ENCODE data around the gene FOXP1. TPM values are rescaled to one million over a fixed set of nuclear protein-coding genes. Genes with fewer than 3 reads are reported as not detected.

The FOXP1 gene
- total RNA-seq, 2 experiments from 2014 or later: 493 to 508 TPM

DNA sequence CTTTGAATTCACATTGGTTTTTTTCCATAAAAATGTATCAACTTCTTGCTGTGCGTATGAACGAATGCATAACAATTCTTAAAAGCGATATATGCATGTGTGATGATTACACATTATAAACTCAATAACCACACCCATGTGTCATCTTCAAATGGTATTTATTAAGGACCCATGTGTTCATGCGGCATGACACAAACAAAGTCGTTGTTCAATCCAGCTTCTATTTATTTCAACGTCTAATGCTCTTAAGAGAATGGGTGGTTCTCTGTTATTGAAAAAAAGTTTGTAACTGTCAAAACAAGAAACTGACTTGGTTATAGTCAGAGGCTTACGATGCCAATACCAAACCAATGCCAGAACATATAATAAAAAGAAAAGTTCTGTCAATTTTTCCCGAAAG, 195.9 kb downstream of the FOXP1 start:
- no peaks in the 10 kb centered on the region for H3K9me3 Mint-ChIP-seq
- no peak overlapping the region for H3K4me3 Mint-ChIP-seq
- peaks cover 91% of the 10 kb centered on the region for H3K4me1 Mint-ChIP-seq (ENCODE audit: low read depth)
- peak overlapping the region; percentile 100 for H3K27ac Mint-ChIP-seq
- Histone ChIP-seq H3K27me3 (ENCODE audit: control insufficient read depth in 1 of 2, insufficient read depth in 2 of 2, low read length in 2 of 2) (no peaks in the 10 kb centered on the region), H3K36me3 (ENCODE audit: insufficient read depth, low read length) (no peaks in the 10 kb centered on the region), H3K27ac (ENCODE audit: low read depth in 1 of 2, low read length in 2 of 2) (no peak overlapping the region), H3K9me3 (ENCODE audit: control insufficient read depth in 1 of 2, insufficient read depth in 1 of 2, low read length in 2 of 2) (no peaks in the 10 kb centered on the region), H3K4me3 (ENCODE audit: low read length) (no peak overlapping the region), H3K4me1 (ENCODE audit: insufficient read depth, low read length) (peaks cover 43% of the 10 kb centered on the region)
- H3K27me3 Mint-ChIP-seq: no peaks in the 10 kb centered on the region
- ATAC-seq (ENCODE audit: poor library complexity): no peak
- CTCF ChIA-PET: interaction anchor here (0.9 kb wide), 1 partner anchor 12 kb away, joined by 3 read pairs; no protein-coding TSS in a partner anchor
- POLR2A ChIA-PET: interaction anchor here (1.3 kb wide), 1 partner anchor 10 kb away, joined by 6 read pairs; no protein-coding TSS in a partner anchor
- no peak for DNase-seq
- intact Hi-C loops (cut with DNase I, micrococcal nuclease): loop anchor here in 1 of 2 experiments (5.0 kb wide), 1 partner anchor 50 kb away; no protein-coding TSS in a partner anchor
- TF ChIP-seq, protein P1, sequence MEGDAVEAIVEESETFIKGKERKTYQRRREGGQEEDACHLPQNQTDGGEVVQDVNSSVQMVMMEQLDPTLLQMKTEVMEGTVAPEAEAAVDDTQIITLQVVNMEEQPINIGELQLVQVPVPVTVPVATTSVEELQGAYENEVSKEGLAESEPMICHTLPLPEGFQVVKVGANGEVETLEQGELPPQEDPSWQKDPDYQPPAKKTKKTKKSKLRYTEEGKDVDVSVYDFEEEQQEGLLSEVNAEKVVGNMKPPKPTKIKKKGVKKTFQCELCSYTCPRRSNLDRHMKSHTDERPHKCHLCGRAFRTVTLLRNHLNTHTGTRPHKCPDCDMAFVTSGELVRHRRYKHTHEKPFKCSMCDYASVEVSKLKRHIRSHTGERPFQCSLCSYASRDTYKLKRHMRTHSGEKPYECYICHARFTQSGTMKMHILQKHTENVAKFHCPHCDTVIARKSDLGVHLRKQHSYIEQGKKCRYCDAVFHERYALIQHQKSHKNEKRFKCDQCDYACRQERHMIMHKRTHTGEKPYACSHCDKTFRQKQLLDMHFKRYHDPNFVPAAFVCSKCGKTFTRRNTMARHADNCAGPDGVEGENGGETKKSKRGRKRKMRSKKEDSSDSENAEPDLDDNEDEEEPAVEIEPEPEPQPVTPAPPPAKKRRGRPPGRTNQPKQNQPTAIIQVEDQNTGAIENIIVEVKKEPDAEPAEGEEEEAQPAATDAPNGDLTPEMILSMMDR (IDR thresholded peaks at IDR 0.05): no peak
- H3K36me3 Mint-ChIP-seq (ENCODE audit: low read depth): peaks cover 30% of the 10 kb centered on the region

DNA sequence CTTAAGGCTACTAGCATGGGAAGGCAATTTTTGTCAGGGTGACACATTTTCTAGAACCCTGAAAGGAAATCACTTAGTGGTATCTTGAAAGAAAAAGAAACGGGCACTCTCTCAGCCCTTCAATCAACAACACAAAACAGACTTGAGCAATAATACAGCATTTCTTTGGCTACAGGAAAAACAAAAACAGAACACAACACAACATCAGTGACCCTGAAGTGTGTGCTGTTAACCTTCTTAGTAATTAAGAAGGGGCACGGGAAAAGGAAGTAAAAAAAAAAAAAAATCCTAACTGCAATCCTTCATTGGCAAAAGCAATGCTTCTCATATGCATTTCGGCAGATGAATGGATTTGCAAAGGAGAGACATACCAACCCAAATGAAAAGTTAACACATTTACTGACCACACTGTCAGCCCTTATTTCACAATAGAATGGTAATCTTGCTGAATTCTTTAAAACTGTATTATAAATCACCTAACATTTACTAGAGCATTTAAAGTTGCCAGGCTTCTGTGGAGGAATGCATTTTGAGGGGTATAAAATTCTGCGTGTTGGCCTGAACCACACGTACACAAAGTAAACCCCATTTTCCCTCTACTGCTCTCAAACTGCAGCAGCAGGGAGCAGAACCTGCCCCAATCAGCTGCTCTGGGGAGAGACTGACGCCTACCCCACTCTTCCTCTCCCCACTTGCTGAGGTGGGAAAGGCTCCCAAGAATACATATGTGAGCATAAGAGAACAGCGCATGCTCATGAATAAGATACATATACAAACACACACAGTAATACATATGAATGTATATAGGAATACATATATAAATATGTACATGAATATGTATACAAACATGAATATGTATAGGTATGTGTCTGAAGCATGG, 198.5 kb downstream of the FOXP1 start:
- Mint-ChIP-seq H3K27me3 (no peaks in the 10 kb centered on the region), H3K4me3 (peak overlapping the region; percentile 36)
- peaks cover 27% of the 10 kb centered on the region for H3K4me1 ChIP-seq (ENCODE audit: insufficient read depth, low read length)

DNA sequence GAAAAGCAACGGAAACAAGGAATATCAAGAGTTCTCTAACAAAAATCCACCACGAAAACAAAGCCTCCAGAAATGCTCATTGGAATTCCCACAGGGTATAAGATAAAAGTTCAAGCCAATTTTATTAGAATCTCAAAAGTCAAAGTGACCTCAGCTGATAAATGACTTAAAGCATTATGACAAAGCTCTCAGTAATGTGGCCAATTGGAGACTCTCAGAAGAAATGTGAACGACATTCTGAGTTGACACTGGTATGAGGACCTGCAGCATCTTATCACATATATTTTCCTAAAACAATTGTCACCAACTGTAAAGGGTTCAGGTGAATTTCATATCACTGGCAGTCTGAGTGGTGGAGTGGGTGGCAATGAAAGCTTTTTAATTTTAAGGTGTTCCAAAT, 199.1 kb downstream of the FOXP1 start:
- peak overlapping the region; percentile 100 for H3K27ac Mint-ChIP-seq

More for the DNA sequence above, 198.5 kb downstream of the FOXP1 start:
- ATAC-seq (ENCODE audit: poor library complexity): no peak
- Mint-ChIP-seq H3K4me1 (ENCODE audit: low read depth) (peaks cover 77% of the 10 kb centered on the region), H3K27ac (peak overlapping the region; percentile 100), H3K9me3 (no peaks in the 10 kb centered on the region), H3K36me3 (ENCODE audit: low read depth) (peaks cover 45% of the 10 kb centered on the region)
- H3K27ac ChIP-seq (ENCODE audit: low read depth in 1 of 2, low read length in 2 of 2): peak overlapping the region in 1 of 2 donors; percentile 19
- intact Hi-C loops (cut with DNase I, micrococcal nuclease): loop anchor here in 1 of 2 experiments (5.0 kb wide), 2 partner anchors 48 to 127 kb away; no protein-coding TSS in a partner anchor
- no peaks in the 10 kb centered on the region for H3K36me3 ChIP-seq (ENCODE audit: insufficient read depth, low read length)
- H3K27me3 ChIP-seq (ENCODE audit: control insufficient read depth in 1 of 2, insufficient read depth in 2 of 2, low read length in 2 of 2): no peaks in the 10 kb centered on the region
- ChIA-PET CTCF (interaction anchor here (1.4 kb wide), 1 partner anchor 16 kb away, joined by 3 read pairs; no protein-coding TSS in a partner anchor), POLR2A (interaction anchor here (1.5 to 3.3 kb wide), 4 partner anchors 12 to 69 kb away, joined by 4 to 11 read pairs (median 6); no protein-coding TSS in a partner anchor)
- no peaks in the 10 kb centered on the region for H3K9me3 ChIP-seq (ENCODE audit: control insufficient read depth in 1 of 2, insufficient read depth in 1 of 2, low read length in 2 of 2)
- no peak for DNase-seq
- TF ChIP-seq, protein P1 (IDR thresholded peaks at IDR 0.05): no peak
- no peak overlapping the region for H3K4me3 ChIP-seq (ENCODE audit: low read length)

More for the DNA sequence above, 199.1 kb downstream of the FOXP1 start:
- Histone ChIP-seq H3K4me1 (ENCODE audit: insufficient read depth, low read length) (peaks cover 23% of the 10 kb centered on the region), H3K9me3 (ENCODE audit: control insufficient read depth in 1 of 2, insufficient read depth in 1 of 2, low read length in 2 of 2) (no peaks in the 10 kb centered on the region), H3K27me3 (ENCODE audit: control insufficient read depth in 1 of 2, insufficient read depth in 2 of 2, low read length in 2 of 2) (no peaks in the 10 kb centered on the region), H3K4me3 (ENCODE audit: low read length) (no peak overlapping the region), H3K27ac (ENCODE audit: low read depth in 1 of 2, low read length in 2 of 2) (peak overlapping the region in 1 of 2 donors; percentile 19), H3K36me3 (ENCODE audit: insufficient read depth, low read length) (no peaks in the 10 kb centered on the region)
- Mint-ChIP-seq H3K4me3 (peak overlapping the region; percentile 36), H3K27me3 (no peaks in the 10 kb centered on the region), H3K4me1 (ENCODE audit: low read depth) (peaks cover 78% of the 10 kb centered on the region), H3K36me3 (ENCODE audit: low read depth) (peaks cover 47% of the 10 kb centered on the region), H3K9me3 (no peaks in the 10 kb centered on the region)
- ChIA-PET POLR2A (interaction anchor here (0.8 to 3.3 kb wide), 6 partner anchors 12 to 217 kb away, joined by 3 to 11 read pairs (median 4); no protein-coding TSS in a partner anchor), CTCF (interaction anchor here (1.4 kb wide), 1 partner anchor 15 kb away, joined by 3 read pairs; no protein-coding TSS in a partner anchor)
- intact Hi-C loops (cut with DNase I, micrococcal nuclease): loop anchor here in 1 of 2 experiments (5.0 kb wide), 1 partner anchor 128 kb away; no protein-coding TSS in a partner anchor
- no peak for ATAC-seq (ENCODE audit: poor library complexity)
- TF ChIP-seq, protein P1 (IDR thresholded peaks at IDR 0.05): no peak
- DNase-seq: no peak
